Spleen (tissue), 11 donors: ENCODE results near the gene DPM2. TPM values are rescaled to one million over a fixed set of nuclear protein-coding genes. Genes with fewer than 3 reads are reported as not detected.

Experiments
- DNase-seq: peaks from one replicate; pipeline ENCODE4 v3.0.0-alpha.2; 2020
- H3K27ac ChIP-seq, 8 donors: fragments of 200-600 bp; sonication (generic) in 7 of 8; 1 replicate in 4 of 8; 2 replicates in 4 of 8; pipeline versions ENCODE4 v1.5.0 to v1.8.0; 2016 to 2021; ENCODE audit warnings: inconsistent platforms in 4 of 8, mild to moderate bottlenecking in 4 of 8, moderate library complexity in 1 of 8
- H3K27me3 ChIP-seq, 7 donors: fragments of 200-600 bp; sonication (generic) in 6 of 7; replicated peaks in 1 of 7; 1 replicate in 4 of 7; 2 replicates in 3 of 7; pipeline versions ENCODE4 v1.5.0 to v1.8.0; 2016 to 2021; ENCODE audit warnings: inconsistent platforms in 3 of 7, mild to moderate bottlenecking in 1 of 7
- H3K36me3 ChIP-seq, 6 donors: fragments of 200-600 bp; sonication (generic) in 5 of 6; 1 replicate in 4 of 6; 2 replicates in 2 of 6; pipeline versions ENCODE4 v1.5.0 to v1.8.0; 2016 to 2021; ENCODE audit warnings: inconsistent platforms in 2 of 6
- H3K4me1 ChIP-seq, 6 donors: fragments of 200-600 bp; sonication (generic) in 5 of 6; 1 replicate in 3 of 6; 2 replicates in 3 of 6; pipeline versions ENCODE4 v1.5.0 to v1.8.0; 2016 to 2021; ENCODE audit warnings: inconsistent platforms in 3 of 6
- H3K4me3 ChIP-seq, 8 donors: fragments of 200-600 bp; sonication (generic) in 7 of 8; 1 replicate in 4 of 8; 2 replicates in 4 of 8; pipeline versions ENCODE4 v1.5.0 to v1.8.0; 2016 to 2021; ENCODE audit warnings: inconsistent platforms in 4 of 8, mild to moderate bottlenecking in 4 of 8, moderate library complexity in 2 of 8
- H3K9me3 ChIP-seq, 8 donors: fragments of 200-600 bp; sonication (generic) in 7 of 8; 1 replicate in 4 of 8; 2 replicates in 4 of 8; pipeline versions ENCODE4 v1.5.0 to v1.8.0; 2016 to 2021; ENCODE audit warnings: inconsistent platforms in 4 of 8
- POLR2A ChIP-seq, 3 donors: fragments of 450-650 bp; IDR thresholded peaks; one replicate each; pipeline ENCODE4 v1.5.1; 2017; ENCODE audit warnings: antibody characterized with exemption in 3 of 3, mild to moderate bottlenecking in 1 of 3
- POLR2AphosphoS5 ChIP-seq, 3 donors: sonication (generic); formaldehyde crosslinking; IDR thresholded peaks; one replicate each; pipeline ENCODE4 v1.5.1; 2017; ENCODE audit warnings: antibody characterized with exemption in 3 of 3
- WGBS, 5 donors: extraction: QIAGEN DNeasy Blood & Tissue Kit in 3 of 5; methylation state at CpG; one replicate each; pipeline versions ENCODE4 v1.1.5 to v1.1.7; 2013 to 2018; 5-methylcytosine and 5-hydroxymethylcytosine counted together
- intact Hi-C: fragments of 100-400 bp; cut with DNase I; formaldehyde crosslinking; loops from one replicate; pipeline ENCODE4 v1.15.0; 2023; ENCODE audit warnings: low total_unique reads
- polyA plus RNA-seq, 3 donors: library from polyadenylated mRNA; stranded (reverse); fragments of 200-250 nt; gene quantifications; one replicate each; pipeline ENCODE4 v1.2.1, GENCODE V29; 2013
- total RNA-seq, 7 donors: library from RNA; depleted of rRNA in 3 of 7; stranded (reverse); fragments of >200 nt in 3 of 7; fragmentation: NEBNext Ultra II Directional in 4 of 7; extraction: Animal tissue kit (Norgen Biotek cat#: 25700) in 4 of 7; gene quantifications; one replicate each; pipeline versions ENCODE4 v1.1.0 to v1.2.1, GENCODE V29; 2016 to 2021
- TF ChIP-seq, protein P1 (sequence below), 11 experiments: fragments of 200-600 bp in 7 of 11; fragments of 450-650 bp in 4 of 11; sonication (generic) in 4 of 11; IDR thresholded peaks in 8 of 11; conservative IDR thresholded peaks in 3 of 11; 1 replicate in 7 of 11; 2 replicates in 4 of 11; pipeline versions ENCODE4 v1.4.0 to v1.8.0; 2016 to 2021; ENCODE audit warnings: antibody characterized with exemption in 11 of 11, inconsistent platforms in 4 of 11, mild to moderate bottlenecking in 1 of 11
- donor health status: healthy with polysubstance abuse.
- donor health status: DM: no; HTN: no; CAD: no; lungs with moderate emphysema.
- donor health status: DM: no; HTN: no; CAD: no.
- donor health status: Bipolar disorder and iron deficiency.
- donor health status: healthy.
- donor health status: DM: no; HTN: no; CAD: no.
- donor health status: DM: yes; HTN: yes; CAD: no.

Gene DPM2
- total and polyA plus RNA-seq, 10 donors, result 19.5 to 33.8 (median 25.4) TPM

DNA sequence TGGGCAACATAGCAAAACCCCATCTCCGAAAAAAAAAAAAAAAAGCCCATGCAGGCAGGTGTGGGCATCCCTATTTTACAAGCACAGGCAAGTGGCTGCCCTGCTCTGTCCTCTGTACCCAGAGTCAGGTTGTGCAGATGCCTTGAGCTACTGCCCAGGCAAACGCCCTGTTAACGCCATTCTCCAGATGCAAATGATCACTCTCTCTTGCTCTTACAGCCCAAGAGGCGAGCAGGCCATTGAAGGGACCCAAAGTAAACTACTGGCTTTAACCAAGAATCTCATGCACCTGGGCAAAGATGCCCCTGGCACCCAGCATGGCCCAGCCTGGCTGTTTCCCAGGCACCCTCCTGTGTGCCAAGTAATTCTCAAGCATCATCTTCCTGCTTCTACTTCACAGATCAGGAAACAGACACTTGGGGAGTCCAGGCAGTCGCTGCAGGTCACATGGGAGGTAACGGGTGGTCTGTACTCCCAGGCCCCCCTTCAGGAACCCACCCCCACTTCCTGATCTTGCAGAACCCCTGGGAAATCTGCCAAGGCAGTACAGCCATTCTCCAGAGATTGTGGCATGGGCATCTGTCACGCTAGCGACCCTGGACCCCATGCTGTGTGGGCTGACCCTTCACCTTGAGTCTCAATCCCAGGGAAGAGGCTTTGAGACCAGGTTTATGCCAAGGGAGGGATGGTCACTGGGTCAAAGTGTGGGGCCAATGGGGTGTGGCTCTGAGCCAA is 28.9 kb upstream of the DPM2 start:
- no peak overlapping the region for H3K4me3 ChIP-seq
- H3K27me3 ChIP-seq, result peaks cover 0 to 7% (median 0%) of the 10 kb centered on the region in 7 donors
- DNase-seq, result peak; percentile 63
- peaks cover 0 to 13% (median 0%) of the 10 kb centered on the region in 6 donors for H3K36me3 ChIP-seq
- no peaks in the 10 kb centered on the region for H3K9me3 ChIP-seq
- TF ChIP-seq POLR2AphosphoS5 (IDR thresholded peaks at IDR 0.05) (peak in 1 of 3 donors; percentile 29), POLR2A (IDR thresholded peaks at IDR 0.05) (no peak)
- TF ChIP-seq, protein P1, sequence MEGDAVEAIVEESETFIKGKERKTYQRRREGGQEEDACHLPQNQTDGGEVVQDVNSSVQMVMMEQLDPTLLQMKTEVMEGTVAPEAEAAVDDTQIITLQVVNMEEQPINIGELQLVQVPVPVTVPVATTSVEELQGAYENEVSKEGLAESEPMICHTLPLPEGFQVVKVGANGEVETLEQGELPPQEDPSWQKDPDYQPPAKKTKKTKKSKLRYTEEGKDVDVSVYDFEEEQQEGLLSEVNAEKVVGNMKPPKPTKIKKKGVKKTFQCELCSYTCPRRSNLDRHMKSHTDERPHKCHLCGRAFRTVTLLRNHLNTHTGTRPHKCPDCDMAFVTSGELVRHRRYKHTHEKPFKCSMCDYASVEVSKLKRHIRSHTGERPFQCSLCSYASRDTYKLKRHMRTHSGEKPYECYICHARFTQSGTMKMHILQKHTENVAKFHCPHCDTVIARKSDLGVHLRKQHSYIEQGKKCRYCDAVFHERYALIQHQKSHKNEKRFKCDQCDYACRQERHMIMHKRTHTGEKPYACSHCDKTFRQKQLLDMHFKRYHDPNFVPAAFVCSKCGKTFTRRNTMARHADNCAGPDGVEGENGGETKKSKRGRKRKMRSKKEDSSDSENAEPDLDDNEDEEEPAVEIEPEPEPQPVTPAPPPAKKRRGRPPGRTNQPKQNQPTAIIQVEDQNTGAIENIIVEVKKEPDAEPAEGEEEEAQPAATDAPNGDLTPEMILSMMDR (IDR thresholded peaks at IDR 0.05 in 8 of 11, conservative IDR thresholded peaks at IDR 0.05 in 3 of 11), result no peak
- intact Hi-C loops, result no loop called here
- peaks cover 77 to 100% (median 97%) of the 10 kb centered on the region in 6 donors for H3K4me1 ChIP-seq
- WGBS, 5 donors, result 32 to 50% (median 38%) methylated on average over 7 to 8 of the region's 8 CpGs
- H3K27ac ChIP-seq, result peak overlapping the region in 7 of 8 donors; percentile 58 to 94 (median 78)

DNA sequence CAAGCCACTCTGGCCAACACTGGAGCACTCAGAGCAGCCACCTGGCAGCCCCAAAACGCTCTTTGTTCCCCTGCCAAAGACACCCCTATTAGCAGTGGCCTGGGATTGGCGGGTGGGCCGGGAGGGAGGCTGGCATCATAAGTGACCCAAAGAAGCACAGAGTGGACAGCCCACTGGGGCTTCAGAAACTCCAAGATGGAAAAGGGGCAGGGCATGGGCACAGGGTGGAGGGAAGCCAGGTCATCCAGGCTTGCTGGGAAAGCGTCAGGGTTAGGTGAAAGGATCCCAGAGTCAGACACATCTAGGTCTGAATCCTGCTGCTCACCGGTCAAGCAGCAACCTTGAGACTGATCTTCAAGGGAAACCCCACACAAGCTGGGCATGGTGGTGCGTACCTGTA is 28.3 kb upstream of the DPM2 start:
- H3K4me3 ChIP-seq, result peak overlapping the region in 1 of 8 donors; percentile 4
- H3K9me3 ChIP-seq, result no peaks in the 10 kb centered on the region
- DNase-seq, result no peak
- peaks cover 0 to 7% (median 0%) of the 10 kb centered on the region in 7 donors for H3K27me3 ChIP-seq
- intact Hi-C loops, result no loop called here
- no peak for TF ChIP-seq POLR2AphosphoS5 (IDR thresholded peaks at IDR 0.05)
- TF ChIP-seq, protein P1 (IDR thresholded peaks at IDR 0.05 in 8 of 11, conservative IDR thresholded peaks at IDR 0.05 in 3 of 11), result no peak
- H3K27ac ChIP-seq, result peak overlapping the region in 7 of 8 donors; percentile 58 to 94 (median 78)
- H3K4me1 ChIP-seq, result peaks cover 70 to 100% (median 92%) of the 10 kb centered on the region in 6 donors
- WGBS, 5 donors, result 56 to 77% (median 67%) methylated on average over 5 to 6 of the region's 6 CpGs
- peaks cover 0 to 17% (median 0%) of the 10 kb centered on the region in 6 donors for H3K36me3 ChIP-seq

DNA sequence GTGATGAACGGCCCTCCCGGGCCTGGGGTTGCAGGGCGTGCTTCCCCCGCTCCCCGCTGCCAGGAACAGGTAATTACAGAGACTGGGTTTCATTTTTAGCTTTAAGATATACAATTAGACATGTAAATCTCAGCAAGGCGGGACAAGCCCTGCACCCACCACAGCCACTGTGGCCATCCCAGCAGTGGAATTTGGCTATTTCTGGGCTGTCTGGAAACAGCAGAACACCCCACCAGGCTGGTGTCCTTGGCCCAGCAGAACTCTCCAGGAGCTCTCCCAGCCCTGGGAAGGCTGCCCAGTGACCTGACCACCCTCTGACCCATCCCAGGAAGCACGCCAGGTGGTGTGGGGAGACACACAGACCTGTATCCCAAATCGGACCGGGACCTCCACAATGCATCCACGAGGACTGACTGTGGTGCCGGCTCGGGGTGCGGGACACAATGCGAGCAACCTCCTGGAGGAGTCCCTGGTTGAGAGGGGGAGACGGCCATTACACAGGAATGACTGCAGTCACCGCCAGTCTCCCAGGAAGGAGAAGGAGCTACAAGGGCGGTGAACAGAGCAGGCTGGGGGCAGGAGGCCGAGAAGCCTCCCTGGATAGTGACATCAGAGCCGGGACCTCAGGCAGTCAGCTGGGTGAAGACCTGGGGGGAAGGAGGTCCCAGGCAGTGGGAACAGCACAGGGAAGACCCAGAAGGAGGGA is 25.9 kb upstream of the DPM2 start:
- Histone ChIP-seq H3K4me3 (peak overlapping the region in 1 of 8 donors; percentile 8), H3K4me1 (peaks cover 50 to 100% (median 86%) of the 10 kb centered on the region in 6 donors), H3K36me3 (peaks cover 0 to 17% (median 0%) of the 10 kb centered on the region in 6 donors), H3K27ac (peak overlapping the region in 6 of 8 donors; percentile 8 to 94 (median 80)), H3K9me3 (no peaks in the 10 kb centered on the region), H3K27me3 (peaks cover 0 to 7% (median 0%) of the 10 kb centered on the region in 7 donors)
- intact Hi-C loops, result no loop called here
- TF ChIP-seq, protein P1 (IDR thresholded peaks at IDR 0.05 in 8 of 11, conservative IDR thresholded peaks at IDR 0.05 in 3 of 11), result no peak
- TF ChIP-seq POLR2A (IDR thresholded peaks at IDR 0.05) (no peak), POLR2AphosphoS5 (IDR thresholded peaks at IDR 0.05) (no peak)
- no peak for DNase-seq
- 72 to 87% (median 86%) methylated on average over 14 to 19 of the region's 19 CpGs for WGBS, 5 donors

DNA sequence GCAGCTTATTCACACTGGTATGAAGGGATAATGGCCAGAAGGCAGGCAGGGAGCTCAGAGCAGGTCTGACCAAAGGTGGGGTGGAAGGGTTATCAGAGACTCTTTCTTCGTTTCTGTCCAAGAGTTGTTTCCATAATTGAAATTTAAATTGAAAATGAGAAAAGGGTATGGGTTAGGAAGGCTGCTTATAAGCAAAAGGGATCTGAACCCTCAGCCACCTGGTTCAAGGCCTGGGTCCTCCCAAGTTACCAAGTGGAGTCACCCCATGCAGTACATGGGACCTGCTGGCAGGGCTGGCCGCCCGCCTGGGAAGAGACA is 25.3 kb upstream of the DPM2 start:
- Histone ChIP-seq H3K9me3 (no peaks in the 10 kb centered on the region), H3K36me3 (peaks cover 0 to 17% (median 0%) of the 10 kb centered on the region in 6 donors), H3K27ac (peak overlapping the region in 6 of 8 donors; percentile 8 to 94 (median 80)), H3K27me3 (peaks cover 0 to 7% (median 0%) of the 10 kb centered on the region in 7 donors), H3K4me1 (peaks cover 45 to 100% (median 83%) of the 10 kb centered on the region in 6 donors), H3K4me3 (peak overlapping the region in 1 of 8 donors; percentile 8)
- DNase-seq, result no peak
- intact Hi-C loops, result no loop called here
- WGBS, 5 donors, result 75 to 90% (median 87%) methylated on average over 3 of the region's 3 CpGs
- no peak for TF ChIP-seq POLR2AphosphoS5 (IDR thresholded peaks at IDR 0.05)
- TF ChIP-seq, protein P1 (IDR thresholded peaks at IDR 0.05 in 8 of 11, conservative IDR thresholded peaks at IDR 0.05 in 3 of 11), result no peak
